Vagina (tissue), 2 donors: ENCODE results near the gene ITM2B. TPM values are rescaled to one million over a fixed set of nuclear protein-coding genes. Genes with fewer than 3 reads are reported as not detected.

ENCODE experiments used
- DNase-seq, 2 donors: peaks; one replicate each; pipeline ENCODE4 v3.0.0-alpha.2; 2017; ENCODE audit errors: extremely low spot score in 2 of 2
- H3K27ac ChIP-seq: fragments of 200-600 bp; sonication (generic); one replicate; pipeline ENCODE4 v1.5.1; 2019
- H3K27me3 ChIP-seq: fragments of 200-600 bp; sonication (generic); one replicate; pipeline ENCODE4 v1.5.1; 2019
- H3K36me3 ChIP-seq, 2 donors: fragments of 200-600 bp; sonication (generic); one replicate each; pipeline ENCODE4 v1.5.1; 2017 to 2019
- H3K4me1 ChIP-seq: fragments of 200-600 bp; sonication (generic); one replicate; pipeline ENCODE4 v1.5.1; 2019
- H3K4me3 ChIP-seq, 2 donors: fragments of 200-600 bp; sonication (generic); 1 replicate in 1 of 2; 2 replicates in 1 of 2; pipeline ENCODE4 v1.5.1; 2016 to 2019
- H3K9me3 ChIP-seq: fragments of 200-600 bp; sonication (generic); one replicate; pipeline ENCODE4 v1.5.1; 2019
- POLR2A ChIP-seq, 2 donors: fragments of 450-650 bp; IDR thresholded peaks; one replicate each; pipeline ENCODE4 v1.6.1; 2017; ENCODE audit warnings: antibody characterized with exemption in 2 of 2, mild to moderate bottlenecking in 2 of 2, moderate library complexity in 2 of 2
- POLR2AphosphoS5 ChIP-seq, 2 donors: sonication (generic); formaldehyde crosslinking; IDR thresholded peaks; one replicate each; pipeline ENCODE4 v1.9.0; 2017; ENCODE audit warnings: antibody characterized with exemption in 2 of 2, mild to moderate bottlenecking in 2 of 2, low read depth in 1 of 2; ENCODE audit not compliant: insufficient read depth in 1 of 2
- intact Hi-C: fragments of 100-400 bp; cut with DNase I; formaldehyde crosslinking; loops from one replicate; pipeline ENCODE4 v1.15.1; 2023
- total RNA-seq: library from RNA; depleted of rRNA; stranded (reverse); fragments of >200 nt; gene quantifications from one replicate; pipeline ENCODE4 v1.2.3, GENCODE V29; 2016
- TF ChIP-seq, protein P1 (sequence below), 3 experiments: fragments of 450-650 bp in 2 of 3; fragments of 200-600 bp in 1 of 3; sonication (generic) in 1 of 3; IDR thresholded peaks; one replicate each; pipeline ENCODE4 v1.5.1; 2017 to 2019; ENCODE audit warnings: antibody characterized with exemption in 3 of 3, mild to moderate bottlenecking in 2 of 3, moderate library complexity in 2 of 3

The ITM2B gene
- total RNA-seq, 1 donor from 2014 or later, result 475 TPM

DNA sequence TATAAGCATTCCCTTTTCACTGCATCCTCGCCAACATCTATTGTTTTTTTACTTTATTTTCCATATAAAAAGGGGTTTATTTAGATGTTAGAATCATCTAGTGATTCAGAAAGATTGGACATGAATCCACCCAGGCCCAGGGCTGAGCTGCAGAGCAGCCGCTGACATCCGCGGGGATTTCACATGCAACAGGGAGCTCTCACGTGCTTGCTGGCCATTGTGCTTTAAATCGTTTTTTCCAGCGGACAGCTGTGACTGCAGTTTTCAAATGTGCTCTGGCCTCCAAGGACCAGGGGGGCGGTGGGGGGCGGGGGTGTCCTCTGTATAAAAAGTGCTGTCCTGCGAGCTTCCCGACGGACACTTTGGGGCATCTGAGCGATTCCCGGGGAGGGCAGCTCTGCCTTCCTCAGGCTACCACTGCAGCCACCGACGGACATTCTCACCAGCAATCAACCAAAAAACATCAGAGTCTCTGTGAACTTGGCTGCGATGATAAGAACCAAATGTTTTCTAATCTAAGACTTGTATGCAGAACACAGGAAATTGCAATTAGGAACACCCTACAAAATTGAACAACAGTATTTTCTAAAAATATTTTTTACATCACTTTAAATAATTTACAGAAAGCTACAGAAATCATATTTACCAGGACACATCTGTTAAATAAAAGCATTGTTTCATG lies 83.1 kb downstream of the ITM2B start:
- intact Hi-C loops, result no loop called here
- Histone ChIP-seq H3K27me3 (no peaks in the 10 kb centered on the region), H3K4me1 (peaks cover 6% of the 10 kb centered on the region), H3K4me3 (no peak overlapping the region), H3K9me3 (no peaks in the 10 kb centered on the region), H3K36me3 (peaks cover 0 to 9% of the 10 kb centered on the region in 2 donors), H3K27ac (no peak overlapping the region)
- TF ChIP-seq, protein P1, sequence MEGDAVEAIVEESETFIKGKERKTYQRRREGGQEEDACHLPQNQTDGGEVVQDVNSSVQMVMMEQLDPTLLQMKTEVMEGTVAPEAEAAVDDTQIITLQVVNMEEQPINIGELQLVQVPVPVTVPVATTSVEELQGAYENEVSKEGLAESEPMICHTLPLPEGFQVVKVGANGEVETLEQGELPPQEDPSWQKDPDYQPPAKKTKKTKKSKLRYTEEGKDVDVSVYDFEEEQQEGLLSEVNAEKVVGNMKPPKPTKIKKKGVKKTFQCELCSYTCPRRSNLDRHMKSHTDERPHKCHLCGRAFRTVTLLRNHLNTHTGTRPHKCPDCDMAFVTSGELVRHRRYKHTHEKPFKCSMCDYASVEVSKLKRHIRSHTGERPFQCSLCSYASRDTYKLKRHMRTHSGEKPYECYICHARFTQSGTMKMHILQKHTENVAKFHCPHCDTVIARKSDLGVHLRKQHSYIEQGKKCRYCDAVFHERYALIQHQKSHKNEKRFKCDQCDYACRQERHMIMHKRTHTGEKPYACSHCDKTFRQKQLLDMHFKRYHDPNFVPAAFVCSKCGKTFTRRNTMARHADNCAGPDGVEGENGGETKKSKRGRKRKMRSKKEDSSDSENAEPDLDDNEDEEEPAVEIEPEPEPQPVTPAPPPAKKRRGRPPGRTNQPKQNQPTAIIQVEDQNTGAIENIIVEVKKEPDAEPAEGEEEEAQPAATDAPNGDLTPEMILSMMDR (IDR thresholded peaks at IDR 0.05), result no peak
- TF ChIP-seq POLR2A (IDR thresholded peaks at IDR 0.05) (no peak), POLR2AphosphoS5 (IDR thresholded peaks at IDR 0.05; ENCODE audit: insufficient read depth in 1 of 2, low read depth in 1 of 2) (no peak)
- no peak for DNase-seq

DNA sequence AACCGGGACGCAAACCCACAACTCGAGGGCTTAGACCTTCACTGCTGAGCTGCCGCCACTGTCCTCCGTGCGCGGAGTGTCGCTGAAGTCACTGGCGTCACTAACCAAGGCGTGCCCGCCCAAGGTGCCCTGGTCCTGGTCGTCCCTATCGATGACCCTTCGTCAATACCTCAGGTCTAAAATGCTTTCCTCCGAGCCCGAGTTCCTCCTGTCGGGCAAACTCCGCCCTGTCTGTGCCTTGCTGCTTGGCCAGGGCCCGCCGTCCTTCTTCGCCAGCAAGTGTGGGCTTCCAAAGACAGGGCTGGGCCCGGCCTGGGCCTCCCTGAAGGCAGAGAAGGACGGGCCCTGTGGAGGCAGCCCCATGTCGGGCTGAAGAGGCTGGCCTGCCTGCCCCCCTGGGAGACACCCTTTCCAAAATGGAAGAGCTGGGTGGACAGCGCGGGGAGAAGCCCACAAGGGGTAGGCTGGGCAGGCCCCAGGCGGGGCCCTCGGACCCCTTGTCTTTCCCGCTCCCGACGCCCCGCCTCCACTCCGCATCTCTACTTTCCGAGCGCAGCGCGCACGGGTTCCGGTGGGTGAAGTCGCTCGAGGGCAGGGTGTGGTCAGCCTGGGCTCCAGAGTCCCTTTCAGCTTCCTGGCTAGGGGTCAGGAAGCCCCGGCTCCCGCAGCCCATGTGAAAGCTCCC lies 84.0 kb downstream of the ITM2B start:
- peaks cover 0 to 9% of the 10 kb centered on the region in 2 donors for H3K36me3 ChIP-seq
- H3K4me3 ChIP-seq, result no peak overlapping the region
- H3K27me3 ChIP-seq, result no peaks in the 10 kb centered on the region
- DNase-seq, result no peak
- no peak overlapping the region for H3K27ac ChIP-seq
- peaks cover 6% of the 10 kb centered on the region for H3K4me1 ChIP-seq
- H3K9me3 ChIP-seq, result peaks cover 3% of the 10 kb centered on the region
- intact Hi-C loops, result no loop called here
- TF ChIP-seq POLR2A (IDR thresholded peaks at IDR 0.05), result no peak
- no peak for TF ChIP-seq POLR2AphosphoS5 (IDR thresholded peaks at IDR 0.05; ENCODE audit: insufficient read depth in 1 of 2, low read depth in 1 of 2)
- TF ChIP-seq, protein P1 (IDR thresholded peaks at IDR 0.05), result no peak

- DNase-seq, result peak in 1 of 2 donors; percentile 75
- Histone ChIP-seq H3K4me1 (peaks cover 6% of the 10 kb centered on the region), H3K4me3 (peak overlapping the region; percentile 16 to 28), H3K9me3 (peaks cover 8% of the 10 kb centered on the region), H3K27me3 (no peaks in the 10 kb centered on the region), H3K36me3 (peaks cover 0 to 9% of the 10 kb centered on the region in 2 donors), H3K27ac (no peak overlapping the region)
- intact Hi-C loops, result no loop called here
- TF ChIP-seq POLR2AphosphoS5 (IDR thresholded peaks at IDR 0.05; ENCODE audit: insufficient read depth in 1 of 2, low read depth in 1 of 2), result no peak
- TF ChIP-seq, protein P1 (IDR thresholded peaks at IDR 0.05), result no peak
- TF ChIP-seq POLR2A (IDR thresholded peaks at IDR 0.05), result no peak
Observed at GRCh38 chr13:48317511-48318376, 84.7 kb downstream of the ITM2B start.

- H3K4me3 ChIP-seq, result peak overlapping the region; percentile 16 to 28
- peaks cover 0 to 9% of the 10 kb centered on the region in 2 donors for H3K36me3 ChIP-seq
- peak in 1 of 2 donors; percentile 79 for DNase-seq
- TF ChIP-seq, protein P1 (IDR thresholded peaks at IDR 0.05), result no peak
- TF ChIP-seq POLR2AphosphoS5 (IDR thresholded peaks at IDR 0.05; ENCODE audit: insufficient read depth in 1 of 2, low read depth in 1 of 2) (no peak), POLR2A (IDR thresholded peaks at IDR 0.05) (no peak)
- intact Hi-C loops, result no loop called here
- H3K27ac ChIP-seq, result no peak overlapping the region
- H3K4me1 ChIP-seq, result peaks cover 6% of the 10 kb centered on the region
- no peaks in the 10 kb centered on the region for H3K27me3 ChIP-seq
- H3K9me3 ChIP-seq, result peaks cover 8% of the 10 kb centered on the region
Observed at GRCh38 chr13:48318377-48318811, 85.4 kb downstream of the ITM2B start.
